Esophagus muscularis mucosa (tissue), 3 donors: ENCODE results near the gene IL1R2.

Source experiments
- POLR2A ChIP-seq: fragments of 450-650 bp; IDR thresholded peaks from one replicate; pipeline ENCODE4 v1.6.1; 2017; ENCODE audit warnings: antibody characterized with exemption, moderate library complexity, mild to moderate bottlenecking, low read depth
- POLR2AphosphoS5 ChIP-seq, 2 donors: sonication (generic); formaldehyde crosslinking; IDR thresholded peaks; one replicate each; pipeline ENCODE4 v1.6.1; 2017; ENCODE audit warnings: antibody characterized with exemption in 2 of 2
- TF ChIP-seq, protein P1 (sequence below), 3 experiments: fragments of 200-600 bp in 2 of 3; fragments of 450-650 bp in 1 of 3; sonication (generic) in 2 of 3; IDR thresholded peaks; one replicate each; pipeline ENCODE4 v1.5.1; 2017 to 2019; ENCODE audit warnings: antibody characterized with exemption in 3 of 3, mild to moderate bottlenecking in 2 of 3, moderate library complexity in 1 of 3

- TF ChIP-seq POLR2AphosphoS5 (IDR thresholded peaks at IDR 0.05): no peak
- TF ChIP-seq, protein P1, sequence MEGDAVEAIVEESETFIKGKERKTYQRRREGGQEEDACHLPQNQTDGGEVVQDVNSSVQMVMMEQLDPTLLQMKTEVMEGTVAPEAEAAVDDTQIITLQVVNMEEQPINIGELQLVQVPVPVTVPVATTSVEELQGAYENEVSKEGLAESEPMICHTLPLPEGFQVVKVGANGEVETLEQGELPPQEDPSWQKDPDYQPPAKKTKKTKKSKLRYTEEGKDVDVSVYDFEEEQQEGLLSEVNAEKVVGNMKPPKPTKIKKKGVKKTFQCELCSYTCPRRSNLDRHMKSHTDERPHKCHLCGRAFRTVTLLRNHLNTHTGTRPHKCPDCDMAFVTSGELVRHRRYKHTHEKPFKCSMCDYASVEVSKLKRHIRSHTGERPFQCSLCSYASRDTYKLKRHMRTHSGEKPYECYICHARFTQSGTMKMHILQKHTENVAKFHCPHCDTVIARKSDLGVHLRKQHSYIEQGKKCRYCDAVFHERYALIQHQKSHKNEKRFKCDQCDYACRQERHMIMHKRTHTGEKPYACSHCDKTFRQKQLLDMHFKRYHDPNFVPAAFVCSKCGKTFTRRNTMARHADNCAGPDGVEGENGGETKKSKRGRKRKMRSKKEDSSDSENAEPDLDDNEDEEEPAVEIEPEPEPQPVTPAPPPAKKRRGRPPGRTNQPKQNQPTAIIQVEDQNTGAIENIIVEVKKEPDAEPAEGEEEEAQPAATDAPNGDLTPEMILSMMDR (IDR thresholded peaks at IDR 0.05): no peak
- no peak for TF ChIP-seq POLR2A
Observed at GRCh38 chr2:102010902-102011301, 19.1 kb downstream of the IL1R2 start.
